NCI-H2227 treated with DMSO at 0.1 percent for 48 hours (cell line): ENCODE results near the gene ASB4.
A peak's percentile ranks its signal among the peaks of the same experiment; 100 is the strongest.
"Not testable (repeated sequence)": the region's sequence is repeated elsewhere in the genome, so short reads cannot be mapped to it uniquely, and the experiment has no call there.

Experiments
- DNase-seq: peaks from one replicate; lab custom pipeline; 2025; lab: John Stamatoyannopoulos, UW

Gene ASB4

GRCh38 chr7:95485391-95486123 is at the start of gene ASB4:
ASB4 (plus strand) TSS chr7:95485943; CDS start chr7:95485972, 29 bp downstream.
- DNase-seq = no peak

GRCh38 chr7:95436407-95436806 is 49.3 kb upstream of the ASB4 start:
- no peak for DNase-seq

- DNase-seq = no peak
These were observed 45.2 kb upstream of the ASB4 start for GRCh38 chr7:95440394-95441038.

DNA sequence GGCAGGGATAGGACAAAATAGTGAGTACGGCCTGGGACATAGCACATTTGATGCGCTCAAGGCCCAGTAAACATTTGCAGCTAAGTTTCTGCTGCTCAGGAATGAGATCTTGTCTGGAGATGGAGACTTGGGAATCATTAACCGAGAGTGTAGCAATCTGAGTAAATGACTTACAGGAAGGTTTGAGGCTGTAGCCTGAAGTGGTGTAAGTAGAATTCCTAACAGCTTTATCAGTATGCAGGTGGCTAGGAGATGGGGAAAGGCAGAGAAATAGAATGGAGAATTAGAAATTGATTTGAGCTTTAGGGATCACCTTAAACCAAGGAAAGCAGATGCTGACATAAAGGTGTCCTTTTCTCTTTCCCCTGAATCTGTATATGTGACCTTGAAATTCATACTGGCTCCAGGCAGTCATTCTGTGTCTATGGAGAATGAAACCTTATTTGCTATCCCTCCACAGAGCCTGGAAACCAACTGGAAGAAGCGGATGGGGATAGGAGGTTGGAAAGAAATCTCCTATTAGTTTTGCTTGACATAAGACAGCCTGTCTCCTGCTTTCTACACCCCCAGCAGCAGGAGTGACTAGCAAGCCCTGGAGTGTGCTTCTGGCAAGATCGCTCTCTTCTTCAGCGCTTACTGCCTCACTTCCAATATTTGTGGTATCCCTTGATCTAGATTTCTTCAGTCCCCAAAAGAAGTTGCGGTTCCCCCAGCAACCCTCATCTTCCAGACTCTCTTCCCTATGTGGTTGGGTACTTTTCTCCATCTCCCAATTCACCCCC is 44.5 kb upstream of the ASB4 start:
- DNase-seq = no peak

- no peak for DNase-seq
These were observed 40.9 kb upstream of the ASB4 start for GRCh38 chr7:95444796-95445195.

DNA sequence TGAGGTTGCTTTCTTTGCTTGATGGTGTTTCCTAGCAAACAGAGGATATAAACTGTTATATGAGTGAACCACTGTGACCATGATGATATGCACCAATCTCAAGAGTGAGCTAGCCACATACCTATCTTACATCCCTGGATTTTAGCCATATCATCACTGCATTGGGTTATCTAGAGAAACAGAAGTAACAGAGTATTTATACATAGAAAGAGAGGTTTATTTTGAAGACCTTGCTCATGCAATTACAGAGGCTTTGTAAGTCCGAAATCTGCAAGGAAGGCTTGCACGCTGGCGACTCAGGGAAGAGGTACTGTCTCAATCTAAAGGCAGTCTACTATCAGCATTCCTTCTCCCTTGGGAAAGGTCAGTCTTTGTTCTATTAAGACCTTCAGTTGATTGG is 39.1 kb upstream of the ASB4 start:
- no peak for DNase-seq

GRCh38 chr7:95454438-95455045 is 31.2 kb upstream of the ASB4 start:
- DNase-seq = no peak

DNA sequence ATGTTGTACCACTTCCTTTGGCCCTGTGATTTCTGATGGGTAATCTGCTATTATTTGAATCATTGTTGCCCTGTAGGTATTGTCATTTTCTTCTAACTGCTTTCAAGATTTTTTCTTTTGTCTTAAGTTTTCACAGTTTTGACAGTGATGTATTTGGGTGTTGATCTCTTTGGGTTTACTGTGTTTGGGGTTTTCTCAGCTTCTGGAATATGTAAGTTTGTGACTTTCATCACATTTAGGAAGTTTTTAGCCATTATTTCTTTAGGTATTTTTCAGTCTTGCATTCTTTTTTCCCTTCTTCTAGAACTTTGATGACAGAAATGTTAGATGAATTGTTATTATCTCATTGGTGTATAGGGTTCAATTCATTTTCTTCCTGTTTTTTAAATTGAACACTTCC is 27.8 kb upstream of the ASB4 start:
- DNase-seq = no peak

GRCh38 chr7:95460653-95461052 is 25.1 kb upstream of the ASB4 start:
- not testable (repeated sequence) for DNase-seq

- DNase-seq = no peak
These were observed 17.7 kb upstream of the ASB4 start for GRCh38 chr7:95467912-95468607.

DNA sequence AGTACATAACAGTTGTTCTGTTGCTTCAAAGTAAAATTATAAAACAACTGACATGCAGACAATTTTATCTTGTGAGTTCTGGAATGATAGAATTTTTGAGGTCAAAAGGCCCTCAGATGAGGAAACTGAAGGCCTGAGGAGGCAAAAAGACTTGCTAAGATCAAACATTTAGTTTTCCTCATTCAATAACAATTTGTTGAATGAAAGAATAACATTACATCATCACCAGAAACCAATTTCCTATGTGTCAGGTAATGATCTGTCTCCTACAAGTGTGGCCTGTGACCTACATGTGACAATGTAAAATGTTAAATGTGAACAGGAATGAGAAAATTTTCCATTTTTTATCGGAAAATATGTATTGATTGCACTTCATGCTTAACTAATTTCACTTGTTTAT is 16.6 kb upstream of the ASB4 start:
- DNase-seq = no peak

DNA sequence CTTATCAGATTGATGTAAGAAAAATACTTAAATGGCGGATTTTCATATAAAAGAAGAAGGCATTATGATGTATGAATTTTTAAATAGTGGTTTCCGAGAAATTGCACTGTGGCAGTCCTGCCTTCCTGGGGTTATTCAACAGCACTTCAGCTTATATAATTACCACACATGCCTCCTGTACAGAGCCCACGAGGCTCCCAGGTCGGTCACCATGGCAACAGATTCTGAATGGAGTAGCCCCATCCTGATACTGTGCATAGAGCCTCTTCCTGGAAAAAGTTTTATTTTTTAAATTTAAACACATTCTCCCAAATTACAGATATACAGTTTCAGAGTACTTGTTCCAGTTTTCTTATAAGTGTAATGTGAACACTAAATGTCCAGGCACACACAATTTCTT is 15.9 kb upstream of the ASB4 start:
- peak; percentile 96 for DNase-seq

DNA sequence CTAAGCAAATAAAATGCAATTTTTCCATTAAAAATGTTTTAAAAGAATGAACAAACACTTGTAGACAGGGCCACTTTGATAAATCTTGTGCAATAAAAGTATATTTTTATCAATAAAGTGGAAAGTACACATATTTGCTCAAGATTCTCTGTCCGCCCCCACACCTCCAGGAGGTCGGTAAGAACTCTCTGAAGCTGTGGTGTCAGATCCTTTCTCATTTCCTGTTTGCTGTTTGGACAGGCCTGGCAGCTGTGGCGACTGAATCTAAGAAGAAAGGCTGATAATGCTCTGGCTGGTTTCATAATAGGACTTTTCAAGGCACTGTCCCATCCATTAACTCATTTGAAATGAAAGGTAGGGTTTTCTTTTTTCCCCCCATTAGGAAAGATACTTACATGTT is 15.3 kb upstream of the ASB4 start:
- DNase-seq = peak; percentile 64

DNA sequence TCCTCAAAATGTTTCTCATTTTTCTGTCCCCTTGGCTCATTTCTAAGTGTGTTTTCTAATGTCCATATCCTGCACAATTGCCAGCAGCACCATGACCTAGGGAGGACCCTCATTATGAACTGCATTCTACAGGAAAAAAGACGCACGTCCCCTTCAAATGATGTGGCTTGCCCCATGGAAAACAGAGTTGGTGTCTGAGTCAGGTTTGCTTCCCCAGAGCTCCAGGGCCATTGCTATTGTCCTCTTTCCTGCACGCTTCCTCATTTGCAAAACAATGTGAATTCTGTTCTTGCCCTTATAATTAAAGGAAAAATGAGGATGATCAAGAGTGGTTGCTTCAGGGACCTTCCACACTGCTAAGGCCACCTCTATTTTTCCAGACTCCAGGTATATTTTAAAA is 14.7 kb upstream of the ASB4 start:
- no peak for DNase-seq

DNA sequence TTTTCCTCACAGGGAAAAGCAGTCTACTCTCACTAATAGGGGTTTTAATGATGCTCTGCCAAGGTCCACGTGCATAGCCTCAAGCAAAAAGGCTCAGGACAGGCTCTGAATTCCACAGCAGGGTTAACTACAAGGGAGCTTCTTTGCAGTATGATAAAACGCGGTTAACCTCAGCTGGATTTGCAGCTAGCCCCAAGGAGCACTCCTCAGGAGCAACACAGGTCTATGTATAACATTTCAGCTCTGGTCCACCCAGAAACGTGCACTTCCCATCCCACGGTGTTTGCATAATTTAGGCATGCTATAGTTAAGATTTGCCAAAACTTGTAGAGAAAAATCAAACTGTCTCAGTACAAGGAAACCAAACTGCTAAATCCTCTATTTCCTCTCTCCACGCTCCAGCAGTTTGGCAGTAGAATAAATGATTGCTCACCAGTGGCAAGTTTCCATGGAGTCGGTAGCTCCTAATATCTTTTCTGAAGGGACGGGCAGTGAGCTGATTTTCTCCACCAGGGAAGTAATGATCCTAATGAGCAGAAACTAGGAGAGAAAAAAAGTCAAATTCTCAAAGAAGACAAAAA is 13.1 kb upstream of the ASB4 start:
- DNase-seq = no peak

- peak; percentile 47 for DNase-seq
These were observed 12.3 kb upstream of the ASB4 start for GRCh38 chr7:95473276-95473985.

GRCh38 chr7:95476072-95476847 is 9.5 kb upstream of the ASB4 start:
- DNase-seq = peak; percentile 72

GRCh38 chr7:95476904-95477594 is 8.7 kb upstream of the ASB4 start:
- DNase-seq = peak; percentile 91

DNA sequence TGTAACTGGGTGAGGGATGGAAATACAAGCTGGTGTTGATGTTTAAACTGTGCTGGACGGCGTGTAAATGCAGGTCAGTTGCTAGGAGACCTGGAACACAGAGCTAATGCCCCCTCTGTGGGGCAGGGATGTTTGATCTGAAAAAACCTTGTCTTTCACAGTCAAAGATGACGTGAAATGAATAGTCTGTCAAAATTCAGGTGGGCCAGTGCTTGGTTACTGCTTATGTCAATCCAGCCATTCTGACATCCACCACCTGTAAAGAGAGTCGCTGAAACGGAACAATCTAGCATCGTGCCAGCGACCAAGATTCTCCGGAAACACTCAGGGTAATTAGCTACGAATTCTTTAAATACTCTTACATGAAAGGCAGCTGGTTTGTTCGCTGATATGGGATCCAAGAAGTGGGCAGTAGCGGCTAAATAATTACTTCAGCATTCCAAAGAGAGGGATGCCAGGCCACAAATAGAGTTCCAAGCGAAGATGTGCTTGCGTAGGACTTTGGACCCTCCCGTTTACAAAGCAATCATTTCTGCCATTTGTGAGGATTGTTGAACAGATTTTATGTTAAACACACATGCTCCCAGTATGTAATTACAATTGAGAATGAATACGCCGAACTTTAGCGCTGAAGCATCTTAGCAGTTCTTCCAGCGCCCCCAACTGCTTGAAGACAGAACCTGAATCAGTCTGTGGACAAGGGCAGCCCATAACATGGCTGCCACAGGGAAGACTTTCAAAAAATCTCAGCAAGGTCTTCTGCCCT is 7.3 kb upstream of the ASB4 start:
- DNase-seq = peak; percentile 82
